ENCODE measurements around the gene ITGA6.

Gene ITGA6

DNA sequence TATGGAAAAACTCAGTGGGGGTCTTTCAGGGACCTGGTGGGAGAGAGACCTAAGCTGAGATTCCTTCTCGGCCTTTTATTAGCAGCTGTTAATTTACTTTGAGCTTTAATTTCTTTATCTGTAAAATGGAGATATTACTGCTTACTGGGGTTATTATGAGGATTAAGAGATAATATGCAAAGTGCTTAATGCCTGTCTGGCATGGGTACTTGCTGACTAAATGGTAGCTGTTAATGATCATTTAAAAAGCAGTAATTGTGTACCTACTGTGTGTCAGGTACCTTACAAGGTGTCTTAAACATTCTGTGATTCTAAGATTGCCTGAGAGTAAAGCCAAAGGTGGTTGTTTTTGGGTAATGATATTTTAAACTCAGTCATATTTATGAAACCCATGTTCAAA is 2.6 kb downstream of the ITGA6 start:
- Histone ChIP-seq H3K79me2 (ENCODE audit: insufficient read depth, low read depth) (no peaks in the 10 kb centered on the region), H3K27ac (no peak overlapping the region), H4K20me1 (ENCODE audit: insufficient read depth) (no peaks in the 10 kb centered on the region), H3K4me2 (no peak overlapping the region), H3K36me3 (ENCODE audit: insufficient read depth) (no peaks in the 10 kb centered on the region), H3K27me3 (ENCODE audit: insufficient read depth, low read depth) (no peaks in the 10 kb centered on the region), H3K4me1 (ENCODE audit: low read depth, poor library complexity, severe bottlenecking) (peaks cover 8% of the 10 kb centered on the region), H3K4me3 (IDR thresholded peaks at IDR 0.05; ENCODE audit: insufficient read depth, low read depth, low read length) (no peak overlapping the region), H2AFZ (ENCODE audit: low read depth) (no peak overlapping the region), H3K9ac (no peak overlapping the region)
- TF ChIP-seq, protein P1, sequence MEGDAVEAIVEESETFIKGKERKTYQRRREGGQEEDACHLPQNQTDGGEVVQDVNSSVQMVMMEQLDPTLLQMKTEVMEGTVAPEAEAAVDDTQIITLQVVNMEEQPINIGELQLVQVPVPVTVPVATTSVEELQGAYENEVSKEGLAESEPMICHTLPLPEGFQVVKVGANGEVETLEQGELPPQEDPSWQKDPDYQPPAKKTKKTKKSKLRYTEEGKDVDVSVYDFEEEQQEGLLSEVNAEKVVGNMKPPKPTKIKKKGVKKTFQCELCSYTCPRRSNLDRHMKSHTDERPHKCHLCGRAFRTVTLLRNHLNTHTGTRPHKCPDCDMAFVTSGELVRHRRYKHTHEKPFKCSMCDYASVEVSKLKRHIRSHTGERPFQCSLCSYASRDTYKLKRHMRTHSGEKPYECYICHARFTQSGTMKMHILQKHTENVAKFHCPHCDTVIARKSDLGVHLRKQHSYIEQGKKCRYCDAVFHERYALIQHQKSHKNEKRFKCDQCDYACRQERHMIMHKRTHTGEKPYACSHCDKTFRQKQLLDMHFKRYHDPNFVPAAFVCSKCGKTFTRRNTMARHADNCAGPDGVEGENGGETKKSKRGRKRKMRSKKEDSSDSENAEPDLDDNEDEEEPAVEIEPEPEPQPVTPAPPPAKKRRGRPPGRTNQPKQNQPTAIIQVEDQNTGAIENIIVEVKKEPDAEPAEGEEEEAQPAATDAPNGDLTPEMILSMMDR (conservative IDR thresholded peaks at IDR 0.05; ENCODE audit: low read depth, low read length): no peak

DNA sequence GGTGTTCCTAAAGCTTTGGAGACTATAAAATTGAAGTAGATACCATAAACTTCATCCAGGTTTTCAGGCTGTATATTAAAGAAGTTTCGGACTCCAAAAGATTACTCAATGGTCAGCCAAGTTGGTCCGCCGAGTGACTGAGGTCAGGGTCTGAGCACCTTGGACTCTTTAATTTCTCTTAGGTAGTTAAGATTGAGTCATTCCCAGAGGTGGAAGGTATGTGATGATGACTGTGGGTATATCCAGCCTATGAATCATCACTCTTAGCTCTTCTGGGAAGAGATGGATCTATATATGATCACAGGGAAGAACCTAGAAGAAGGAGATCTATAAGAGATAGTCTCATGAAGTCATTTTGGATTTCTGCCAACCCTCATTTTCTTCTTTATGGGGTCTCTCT is 3.3 kb downstream of the ITGA6 start:
- Histone ChIP-seq H4K20me1 (ENCODE audit: insufficient read depth) (no peaks in the 10 kb centered on the region), H3K4me1 (ENCODE audit: low read depth, poor library complexity, severe bottlenecking) (peaks cover 8% of the 10 kb centered on the region), H3K4me3 (IDR thresholded peaks at IDR 0.05; ENCODE audit: insufficient read depth, low read depth, low read length) (no peak overlapping the region), H3K27ac (no peak overlapping the region), H3K9ac (no peak overlapping the region), H3K4me2 (no peak overlapping the region), H3K79me2 (ENCODE audit: insufficient read depth, low read depth) (no peaks in the 10 kb centered on the region), H3K27me3 (ENCODE audit: insufficient read depth, low read depth) (no peaks in the 10 kb centered on the region), H3K36me3 (ENCODE audit: insufficient read depth) (no peaks in the 10 kb centered on the region), H2AFZ (ENCODE audit: low read depth) (no peak overlapping the region)
- TF ChIP-seq, protein P1 (conservative IDR thresholded peaks at IDR 0.05; ENCODE audit: low read depth, low read length): no peak

DNA sequence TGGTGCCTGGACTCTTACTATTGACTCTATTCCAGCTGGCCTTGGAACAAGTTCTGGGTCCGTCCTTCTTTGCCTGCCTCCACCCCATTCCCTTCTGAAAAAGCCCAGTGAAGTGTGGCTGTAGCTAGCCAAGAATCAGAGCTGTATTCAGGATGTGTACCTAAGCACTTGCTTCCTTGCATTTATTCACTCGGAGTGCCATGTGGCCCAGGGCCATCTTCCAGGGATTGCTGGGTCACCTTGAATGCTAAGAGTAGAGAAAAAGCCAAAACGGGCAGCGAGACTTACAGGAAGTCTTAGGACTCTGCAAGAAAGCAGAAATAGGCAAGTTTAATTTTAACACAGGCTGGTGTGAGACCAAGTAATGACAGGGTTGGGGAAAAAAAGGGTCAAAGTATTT is 4.1 kb downstream of the ITGA6 start:
- no peaks in the 10 kb centered on the region for H3K27me3 ChIP-seq (ENCODE audit: insufficient read depth, low read depth)

DNA sequence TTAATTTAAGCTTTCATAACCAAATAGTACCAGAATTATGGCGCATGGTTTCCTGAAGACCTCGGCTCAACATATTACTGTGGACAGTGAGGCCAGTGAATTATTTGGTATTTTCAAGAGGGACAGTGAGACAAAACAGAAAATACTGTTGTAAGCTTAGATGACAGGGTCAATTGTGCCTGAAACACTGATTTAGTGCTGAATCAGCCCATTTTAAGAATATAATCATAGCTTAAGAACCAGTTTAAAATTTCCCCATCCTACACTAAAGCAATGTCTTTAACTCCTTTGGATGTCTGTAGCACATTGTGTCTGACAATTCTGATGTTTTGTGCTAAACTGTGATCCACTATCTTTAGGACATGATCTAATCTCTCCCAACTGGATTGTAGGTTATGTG is 4.6 kb downstream of the ITGA6 start:
- Histone ChIP-seq H3K9ac (no peak overlapping the region), H3K79me2 (ENCODE audit: insufficient read depth, low read depth) (no peaks in the 10 kb centered on the region), H3K4me2 (no peak overlapping the region), H2AFZ (ENCODE audit: low read depth) (no peak overlapping the region), H3K36me3 (ENCODE audit: insufficient read depth) (no peaks in the 10 kb centered on the region), H4K20me1 (ENCODE audit: insufficient read depth) (no peaks in the 10 kb centered on the region), H3K27me3 (ENCODE audit: insufficient read depth, low read depth) (no peaks in the 10 kb centered on the region), H3K4me3 (IDR thresholded peaks at IDR 0.05; ENCODE audit: insufficient read depth, low read depth, low read length) (no peak overlapping the region), H3K27ac (no peak overlapping the region), H3K4me1 (ENCODE audit: low read depth, poor library complexity, severe bottlenecking) (peaks cover 4% of the 10 kb centered on the region)
- TF ChIP-seq, protein P1 (conservative IDR thresholded peaks at IDR 0.05; ENCODE audit: low read depth, low read length): no peak

More for the DNA sequence above, 4.1 kb downstream of the ITGA6 start:
- TF ChIP-seq, protein P1 (conservative IDR thresholded peaks at IDR 0.05; ENCODE audit: low read depth, low read length): no peak
- H3K9ac ChIP-seq: no peak overlapping the region
- H3K36me3 ChIP-seq (ENCODE audit: insufficient read depth): no peaks in the 10 kb centered on the region
- no peak overlapping the region for H2AFZ ChIP-seq (ENCODE audit: low read depth)
- H3K4me2 ChIP-seq: no peak overlapping the region
- no peaks in the 10 kb centered on the region for H3K79me2 ChIP-seq (ENCODE audit: insufficient read depth, low read depth)
- no peaks in the 10 kb centered on the region for H4K20me1 ChIP-seq (ENCODE audit: insufficient read depth)
- no peak overlapping the region for H3K27ac ChIP-seq
- peaks cover 7% of the 10 kb centered on the region for H3K4me1 ChIP-seq (ENCODE audit: low read depth, poor library complexity, severe bottlenecking)
- H3K4me3 ChIP-seq (IDR thresholded peaks at IDR 0.05; ENCODE audit: insufficient read depth, low read depth, low read length): no peak overlapping the region
